Activated CD4-positive, CD25-positive, alpha-beta regulatory T cell treated with anti-CD3 and anti-CD28 coated beads, Interleukin-2, amount 50 U/mL, for 16 hours (primary cell): ENCODE results near the gene MCM6.
"Not testable (repeated sequence)": the region's sequence is repeated elsewhere in the genome, so short reads cannot be mapped to it uniquely, and the experiment has no call there.

Experiments used
- DNase-seq: peaks from one replicate; pipeline ENCODE4 v3.0.0-alpha.2; 2020; ENCODE audit warnings: low read depth, low spot score

The MCM6 gene

DNA sequence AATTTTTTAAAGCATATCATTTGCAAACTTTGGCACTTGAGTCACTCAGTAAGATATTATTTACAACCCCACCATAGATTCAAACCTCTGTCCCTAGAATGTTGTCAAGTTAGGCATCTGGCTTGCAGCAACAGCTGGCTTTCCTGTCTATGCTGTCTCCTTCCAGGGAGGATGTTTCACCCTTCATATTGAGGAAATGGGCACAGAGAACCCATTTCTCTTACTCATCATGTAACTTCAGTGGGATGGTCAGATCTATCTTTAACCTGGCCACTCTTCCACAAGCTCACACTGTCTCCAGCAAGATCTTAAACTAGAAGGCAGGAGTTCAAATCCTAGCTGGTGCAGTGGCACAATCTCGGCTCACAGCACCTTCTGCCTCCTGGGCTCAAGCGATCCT lies 55.1 kb downstream of the MCM6 start:
- no peak for DNase-seq

DNA sequence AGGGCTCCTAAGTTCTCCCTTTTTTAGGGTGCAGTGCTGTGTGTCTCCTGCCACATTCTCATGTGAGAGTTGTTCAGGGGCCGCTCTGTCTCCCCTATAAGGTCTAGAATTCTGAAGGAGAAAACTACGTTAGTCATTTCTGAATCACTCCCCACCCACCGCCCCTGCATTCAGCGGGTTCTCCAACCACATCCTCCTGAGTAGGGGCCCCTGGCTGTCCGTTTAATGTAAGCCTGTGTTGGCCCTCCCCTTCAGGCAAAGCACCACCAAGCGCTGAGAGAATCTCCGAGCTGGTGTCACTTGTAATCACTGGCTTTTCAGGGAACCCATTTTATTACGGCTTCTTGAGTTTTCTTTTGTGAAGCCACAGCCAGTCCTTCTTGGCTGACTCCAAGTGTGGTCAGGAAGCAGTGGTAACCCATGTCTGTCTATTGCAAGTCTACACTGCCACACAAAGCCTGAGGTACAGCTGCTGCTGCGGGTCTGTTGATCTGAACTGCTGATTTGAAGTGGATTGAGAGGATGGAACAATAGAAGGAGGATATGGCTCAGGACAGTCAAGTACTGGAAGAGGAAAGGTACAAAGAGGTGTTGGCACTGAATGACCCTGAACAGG lies 56.1 kb downstream of the MCM6 start:
- DNase-seq = peak; percentile 52

DNA sequence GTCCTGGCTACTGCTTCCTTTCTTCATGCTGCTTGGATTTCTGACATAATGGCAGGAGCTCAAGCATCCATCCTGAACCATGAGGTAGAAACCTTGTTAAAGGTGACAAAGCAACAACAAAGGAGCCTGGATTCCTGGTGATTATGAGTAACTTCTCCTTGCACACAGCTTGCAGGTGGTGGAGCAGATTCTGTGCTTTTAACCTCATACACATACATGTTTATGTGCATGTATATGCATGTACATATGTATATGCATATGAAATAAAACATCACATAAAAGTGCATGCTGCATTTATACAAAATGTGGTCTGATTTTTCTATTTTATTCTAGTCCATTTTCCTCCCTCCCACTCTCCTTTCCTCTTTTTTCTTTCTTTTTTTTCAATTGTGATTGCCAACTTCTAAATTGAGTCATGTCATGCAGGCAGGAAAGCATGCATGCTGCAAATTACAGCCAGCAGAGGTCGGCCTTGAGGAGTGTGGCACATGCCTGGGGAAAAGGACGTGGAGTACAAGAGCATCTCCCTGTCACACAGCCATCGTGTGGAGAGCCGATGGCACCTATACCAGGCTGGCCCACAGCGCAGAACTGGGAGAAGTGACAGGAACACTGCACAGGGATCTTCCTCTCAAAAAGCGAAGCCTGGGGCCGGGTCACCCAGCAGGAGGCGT lies 57.2 kb downstream of the MCM6 start:
- no peak for DNase-seq

GRCh38 chr2:135817951-135818350 lies 58.3 kb downstream of the MCM6 start:
- DNase-seq = no peak

- DNase-seq = no peak
Measured at GRCh38 chr2:135817466-135817865, 58.8 kb downstream of the MCM6 start.

- DNase-seq = no peak
Measured at GRCh38 chr2:135815269-135815668, 61.0 kb downstream of the MCM6 start.

- no peak for DNase-seq
Measured at GRCh38 chr2:135812907-135813511, 63.2 kb downstream of the MCM6 start.

GRCh38 chr2:135807874-135808273 lies 68.4 kb downstream of the MCM6 start:
- DNase-seq = not testable (repeated sequence)

DNA sequence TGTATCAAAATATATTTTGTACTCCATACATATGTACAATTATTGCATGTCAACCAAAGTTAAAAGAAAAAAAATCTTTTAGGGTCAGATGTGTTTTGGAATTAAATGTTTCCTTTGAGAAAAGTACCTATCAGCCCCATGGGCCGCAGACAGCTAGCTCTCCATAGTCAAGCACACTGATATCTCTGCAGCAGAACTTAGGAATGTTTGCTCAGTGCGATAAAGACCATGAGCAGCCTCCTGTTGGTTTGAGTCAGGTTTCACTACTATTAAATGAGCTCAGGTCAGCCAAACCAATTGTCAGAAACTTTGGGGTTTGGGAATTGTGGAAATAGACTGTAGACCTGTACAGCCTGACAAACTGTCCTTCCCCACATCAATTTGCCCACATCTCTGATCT lies 73.0 kb downstream of the MCM6 start:
- no peak for DNase-seq

- no peak for DNase-seq
Measured at GRCh38 chr2:135802350-135802749, 73.9 kb downstream of the MCM6 start.

GRCh38 chr2:135800513-135801460 lies 75.5 kb downstream of the MCM6 start:
- DNase-seq = no peak

GRCh38 chr2:135799738-135800137 lies 76.5 kb downstream of the MCM6 start:
- DNase-seq = no peak

GRCh38 chr2:135798762-135799161 lies 77.5 kb downstream of the MCM6 start:
- no peak for DNase-seq

DNA sequence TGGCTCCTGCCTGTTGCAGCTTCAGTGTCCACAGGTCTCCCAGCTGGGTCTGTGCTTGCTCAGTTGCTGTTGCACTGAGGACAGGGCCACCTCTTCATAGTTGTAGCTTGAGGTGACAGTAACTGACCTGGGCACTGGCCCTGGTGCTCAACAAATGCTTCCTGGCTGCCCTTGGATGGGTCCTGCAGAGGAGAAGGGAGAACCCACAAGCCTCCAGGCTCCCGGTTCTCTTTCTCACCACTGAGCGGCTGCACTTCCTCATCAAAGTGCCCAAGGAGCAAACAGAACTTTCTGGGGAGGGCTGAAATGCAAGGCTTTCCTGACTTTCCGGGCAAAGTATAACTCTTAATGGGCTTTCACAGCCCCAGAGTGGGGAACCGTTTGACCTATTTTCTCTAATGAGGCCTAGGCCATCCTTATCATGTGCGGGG lies 78.0 kb downstream of the MCM6 start:
- no peak for DNase-seq

GRCh38 chr2:135797497-135798274 lies 78.6 kb downstream of the MCM6 start:
- peak; percentile 53 for DNase-seq

GRCh38 chr2:135796606-135797005 lies 79.6 kb downstream of the MCM6 start:
- DNase-seq = no peak

- DNase-seq = not testable (repeated sequence)
Measured at GRCh38 chr2:135795641-135796040, 80.6 kb downstream of the MCM6 start.

- no peak for DNase-seq
Measured at GRCh38 chr2:135792401-135793150, 83.7 kb downstream of the MCM6 start.

GRCh38 chr2:135791418-135792190 lies 84.6 kb downstream of the MCM6 start:
- no peak for DNase-seq

- DNase-seq = no peak
Measured at GRCh38 chr2:135790423-135790822, 85.8 kb downstream of the MCM6 start.
